NCI-H345 treated with DMSO at 0.1 percent for 48 hours (cell line): ENCODE measurements around the gene EPB41L3.
A peak's percentile ranks its signal among the peaks of the same experiment; 100 is the strongest.
"Not testable (repeated sequence)": the region's sequence is repeated elsewhere in the genome, so short reads cannot be mapped to it uniquely, and the experiment has no call there.

Source experiments
- DNase-seq: peaks from one replicate; lab custom pipeline; 2025; ENCODE audit not compliant: unreplicated experiment; lab: John Stamatoyannopoulos, UW

Gene EPB41L3

DNA sequence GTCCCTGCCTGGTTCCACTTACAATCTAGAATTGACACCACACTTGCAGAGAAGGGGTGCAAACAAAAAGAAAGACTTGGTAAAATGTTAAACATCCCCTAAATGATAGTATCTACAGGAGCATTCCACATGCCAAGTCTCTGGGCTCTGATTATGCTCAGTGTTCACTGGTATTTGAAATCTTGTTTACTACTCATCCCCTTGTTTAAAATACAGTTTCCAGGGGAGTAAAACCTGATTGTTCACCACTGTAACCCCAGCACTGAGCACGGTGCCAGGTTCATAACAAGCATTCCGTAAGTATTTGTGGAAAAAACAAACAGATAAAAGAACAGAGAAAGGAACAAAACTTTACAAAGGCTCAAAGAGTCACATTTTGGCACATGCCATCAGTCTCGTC lies 11.7 kb downstream of the EPB41L3 start:
- DNase-seq: no peak

DNA sequence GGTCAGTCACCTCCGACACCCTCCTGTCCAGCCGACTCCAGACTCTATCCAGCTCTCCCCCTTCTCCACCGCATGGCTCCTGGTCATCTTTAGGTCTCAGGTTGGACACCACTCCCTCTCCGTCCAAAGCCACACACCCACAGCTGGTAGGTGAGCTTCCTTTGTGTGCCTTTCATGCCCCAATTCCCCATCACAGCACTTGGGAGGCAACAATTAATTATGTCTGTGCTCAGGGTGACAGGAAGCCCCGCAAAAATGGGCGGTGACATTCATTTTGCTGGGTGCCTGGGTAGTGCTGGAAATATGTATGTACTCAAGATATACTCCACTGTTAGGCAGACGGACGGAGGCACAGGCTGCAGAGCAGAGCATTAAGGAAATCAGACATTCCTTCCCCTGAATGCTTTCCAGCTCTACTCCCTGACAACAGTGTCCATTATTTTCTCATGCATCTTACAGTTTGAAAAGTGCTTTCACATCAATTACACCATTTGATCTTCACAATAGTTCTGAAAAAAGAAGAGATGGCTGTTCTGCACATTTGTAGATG lies 13.1 kb downstream of the EPB41L3 start:
- DNase-seq: no peak

- no peak for DNase-seq
These were observed 14.3 kb downstream of the EPB41L3 start for GRCh38 chr18:5529471-5529870.

DNA sequence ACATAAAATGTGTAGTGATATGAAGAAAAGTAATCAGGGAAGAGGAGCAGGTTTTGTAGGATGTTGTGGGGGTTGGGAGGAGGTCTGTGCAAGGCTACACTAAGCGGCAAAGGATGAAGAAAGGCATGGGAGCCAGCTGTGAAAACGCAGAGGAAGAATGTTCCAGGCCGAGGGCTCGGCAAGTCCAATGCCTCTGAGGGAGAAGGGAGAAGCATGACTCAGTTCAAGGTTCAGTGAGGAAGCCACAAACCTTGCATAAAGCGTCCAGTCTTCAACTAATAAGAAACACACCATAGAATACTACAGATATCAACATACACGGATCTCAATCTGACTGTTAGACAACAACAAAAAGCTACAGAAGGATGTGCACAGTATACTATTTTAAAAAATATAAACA lies 16.2 kb downstream of the EPB41L3 start:
- DNase-seq: no peak

DNA sequence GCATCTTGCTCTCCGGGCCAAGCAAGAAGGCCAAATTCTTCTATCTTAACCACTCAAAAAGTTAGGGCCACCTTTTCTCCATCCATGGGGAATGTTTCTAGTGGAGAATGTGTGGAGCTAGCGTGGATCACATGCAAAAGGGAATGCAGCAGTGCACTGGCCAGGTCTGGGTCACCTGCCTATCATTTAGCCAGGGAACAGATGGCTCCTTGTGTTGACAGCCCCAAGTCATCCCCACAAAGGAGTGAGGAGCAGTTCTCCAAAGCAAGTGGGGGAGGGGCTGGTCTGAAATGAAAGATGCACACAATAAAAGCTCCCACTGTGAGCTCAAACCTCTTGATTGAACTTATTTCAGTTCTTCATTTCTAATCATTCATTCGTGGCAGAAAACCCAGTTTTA lies 19.1 kb downstream of the EPB41L3 start:
- DNase-seq: no peak

DNA sequence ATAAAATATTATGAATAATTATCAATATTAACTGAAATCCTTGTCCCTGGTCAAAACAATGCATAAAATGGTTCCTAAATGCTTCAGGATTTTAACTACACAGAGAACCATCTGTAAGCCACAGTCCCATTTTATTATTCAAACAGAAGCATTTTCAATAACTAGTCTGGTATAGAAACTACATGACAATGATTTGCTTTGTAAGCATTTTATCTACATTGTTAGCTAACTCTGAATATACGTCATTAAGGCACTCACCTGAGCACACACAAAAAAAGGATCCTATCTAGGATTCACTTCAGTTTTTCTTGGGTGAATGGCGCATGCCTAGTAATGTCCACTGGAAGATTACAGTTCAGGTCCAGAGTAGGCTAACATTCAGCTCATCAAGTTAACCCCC lies 22.8 kb downstream of the EPB41L3 start:
- no peak for DNase-seq

GRCh38 chr18:5520464-5520863 lies 23.3 kb downstream of the EPB41L3 start:
- no peak for DNase-seq

GRCh38 chr18:5519448-5520298 lies 24.1 kb downstream of the EPB41L3 start:
- DNase-seq: no peak

- no peak for DNase-seq
These were observed 24.9 kb downstream of the EPB41L3 start for GRCh38 chr18:5518899-5519371.

- DNase-seq: no peak
These were observed 25.5 kb downstream of the EPB41L3 start for GRCh38 chr18:5518179-5518770.

- DNase-seq: no peak
These were observed 27.0 kb downstream of the EPB41L3 start for GRCh38 chr18:5516841-5517240.

GRCh38 chr18:5515011-5515784 lies 28.6 kb downstream of the EPB41L3 start:
- DNase-seq: peak; percentile 40

- DNase-seq: no peak
These were observed 29.9 kb downstream of the EPB41L3 start for GRCh38 chr18:5513947-5514346.

- no peak for DNase-seq
These were observed 31.6 kb downstream of the EPB41L3 start for GRCh38 chr18:5512176-5512575.

DNA sequence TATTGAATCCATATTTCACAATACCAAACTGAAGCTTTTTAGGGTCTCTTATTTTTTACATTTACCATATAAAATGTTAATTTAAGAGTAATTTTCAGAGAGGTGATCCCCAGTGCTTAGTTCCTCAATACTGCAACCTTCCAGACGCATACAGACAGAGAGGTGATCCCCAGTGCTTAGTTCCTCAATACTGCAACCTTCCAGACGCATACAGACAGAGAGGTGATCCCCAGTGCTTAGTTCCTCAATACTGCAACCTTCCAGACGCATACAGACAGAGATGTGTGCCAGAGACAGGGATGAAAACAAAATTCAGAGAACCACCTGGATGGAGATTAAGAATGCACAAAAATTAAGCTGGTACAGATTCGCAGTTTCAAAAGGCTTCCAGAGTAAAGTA lies 32.3 kb downstream of the EPB41L3 start:
- not testable (repeated sequence) for DNase-seq

DNA sequence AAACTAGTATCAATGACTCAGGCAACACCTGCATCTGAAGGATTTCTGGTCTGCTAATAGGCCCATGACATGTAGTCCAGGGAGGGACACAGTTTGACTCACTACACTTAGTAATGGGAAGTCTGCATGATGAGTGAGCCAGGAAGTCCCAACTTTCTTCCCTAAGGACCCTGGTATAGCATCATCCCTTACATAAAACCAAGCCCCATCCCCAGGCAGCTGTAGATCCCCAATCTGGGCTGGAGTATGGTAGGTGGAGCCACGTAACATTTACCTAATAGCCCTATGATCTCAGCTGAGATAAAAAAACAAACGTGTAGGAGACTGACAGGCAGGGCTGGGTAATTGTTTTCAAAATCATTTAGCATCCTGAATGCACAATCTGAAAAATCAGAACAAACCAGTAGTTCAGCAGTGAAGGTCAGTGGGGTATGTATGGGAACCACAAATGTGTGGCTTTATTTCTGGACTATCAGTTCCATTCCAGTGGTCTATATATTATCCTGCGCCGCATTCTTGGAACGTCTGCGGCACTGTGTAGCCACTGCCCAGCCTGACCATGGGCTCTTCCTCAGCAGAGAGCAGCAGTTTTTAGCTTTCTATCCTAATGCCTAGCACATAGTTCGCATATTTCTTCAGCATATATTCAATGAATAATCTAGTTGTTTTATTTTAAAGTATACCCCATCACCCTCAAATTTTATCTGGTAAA lies 33.5 kb downstream of the EPB41L3 start:
- DNase-seq: no peak

DNA sequence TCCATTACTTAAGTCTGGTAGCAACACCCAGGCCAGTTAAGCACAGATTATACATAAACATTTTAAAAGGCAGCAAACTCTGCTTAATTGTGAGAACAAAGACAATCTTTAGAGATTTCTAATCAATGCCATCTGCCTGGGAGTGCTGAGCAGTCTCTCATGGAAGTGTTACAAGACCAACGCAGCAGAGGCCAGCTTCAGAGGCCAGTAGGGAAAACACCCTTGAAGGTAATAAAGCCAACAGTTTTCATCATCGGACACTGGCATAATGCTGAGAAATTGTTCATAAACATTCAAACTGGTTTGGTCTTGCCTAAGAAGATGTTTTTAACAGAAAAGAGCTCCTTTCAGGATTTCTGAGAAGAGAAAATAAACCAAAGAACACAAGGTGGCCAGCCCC lies 35.0 kb downstream of the EPB41L3 start:
- DNase-seq: no peak

GRCh38 chr18:5507756-5508155 lies 36.0 kb downstream of the EPB41L3 start:
- DNase-seq: no peak

DNA sequence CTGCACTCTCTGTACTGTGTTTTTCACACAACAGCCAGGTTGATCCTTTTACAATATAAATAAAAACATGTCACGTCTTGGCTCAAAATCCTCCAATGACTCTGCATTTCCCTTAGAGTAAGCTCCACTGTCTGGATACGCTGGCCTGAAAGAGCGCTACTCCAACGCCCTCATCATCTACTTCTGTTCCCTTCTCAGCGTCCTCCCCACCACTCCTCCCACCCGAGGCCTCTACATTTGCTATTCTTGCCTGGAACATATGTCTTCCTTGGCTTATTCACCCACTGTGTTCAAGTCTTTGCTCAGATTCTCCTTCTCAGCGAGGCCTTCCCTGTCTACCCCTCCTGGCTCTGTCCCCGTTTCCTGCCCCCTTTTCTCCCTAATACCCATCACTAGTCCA lies 37.6 kb downstream of the EPB41L3 start:
- no peak for DNase-seq

DNA sequence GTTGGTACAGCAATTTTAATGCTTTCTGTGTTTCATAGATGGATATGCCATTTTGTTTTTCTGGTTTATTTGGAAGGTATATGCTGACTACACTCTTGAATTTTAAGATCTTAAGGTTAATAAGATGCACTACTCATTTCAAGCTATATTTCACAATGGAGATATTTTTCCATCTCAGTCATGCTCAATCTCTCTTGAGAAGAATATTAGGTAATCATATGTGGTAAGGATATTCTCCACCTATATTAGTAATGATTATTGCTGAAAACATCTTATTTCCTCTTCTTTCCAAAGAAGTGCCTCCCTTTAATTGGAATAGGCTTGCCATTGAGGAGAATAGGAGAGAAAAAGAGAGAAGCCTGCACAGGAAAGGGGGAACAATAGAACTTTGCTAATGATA lies 40.1 kb downstream of the EPB41L3 start:
- DNase-seq: no peak
